Activated T-cell treated with anti-CD3 and anti-CD28 coated beads, Interleukin-2, amount 50 U/mL, for 72 hours (primary cell): ENCODE data around the gene CAMTA1. TPM values are rescaled to one million over a fixed set of nuclear protein-coding genes. Genes with fewer than 3 reads are reported as not detected.

Experiments
- ATAC-seq, 2 donors: fragments of 150-1000 bp; cut with Tn5 transposase; replicated peaks in 1 of 2; 2 replicates each; pipeline ENCODE4 v1.10.0; 2021; ENCODE audit warnings: moderate library complexity in 2 of 2, mild to moderate bottlenecking in 1 of 2
- DNase-seq, 2 donors: peaks; one replicate each; pipeline ENCODE4 v3.0.0; 2021 to 2022; ENCODE audit warnings: mixed read lengths in 1 of 2
- H3K27ac Mint-ChIP-seq: one replicate; pipeline ENCODE4 v1.8.0; 2022; ENCODE audit warnings: mild to moderate bottlenecking, moderate library complexity, mixed read lengths
- H3K27me3 Mint-ChIP-seq: one replicate; pipeline ENCODE4 v1.8.0; 2022; ENCODE audit warnings: low read depth, mixed read lengths
- H3K36me3 Mint-ChIP-seq, 2 donors: one replicate each; pipeline ENCODE4 v1.8.0; 2022; ENCODE audit warnings: mixed read lengths in 2 of 2, mild to moderate bottlenecking in 1 of 2; ENCODE audit not compliant: insufficient read depth in 2 of 2
- H3K4me1 Mint-ChIP-seq: one replicate; pipeline ENCODE4 v1.8.0; 2022; ENCODE audit warnings: low read depth, mixed read lengths
- H3K4me3 Mint-ChIP-seq, 2 donors: one replicate each; pipeline ENCODE4 v1.8.0; 2022; ENCODE audit warnings: mild to moderate bottlenecking in 2 of 2, mixed read lengths in 2 of 2, moderate library complexity in 2 of 2
- H3K9me3 Mint-ChIP-seq, 2 donors: one replicate each; pipeline ENCODE4 v1.8.0; 2022; ENCODE audit warnings: mixed read lengths in 2 of 2
- total RNA-seq, 2 donors: library from RNA; stranded (reverse); gene quantifications; one replicate each; pipeline ENCODE4 v1.2.3, GENCODE V29; 2022

The CAMTA1 gene
- total RNA-seq, 2 donors from 2014 or later: 47.8 to 63.3 TPM

DNA sequence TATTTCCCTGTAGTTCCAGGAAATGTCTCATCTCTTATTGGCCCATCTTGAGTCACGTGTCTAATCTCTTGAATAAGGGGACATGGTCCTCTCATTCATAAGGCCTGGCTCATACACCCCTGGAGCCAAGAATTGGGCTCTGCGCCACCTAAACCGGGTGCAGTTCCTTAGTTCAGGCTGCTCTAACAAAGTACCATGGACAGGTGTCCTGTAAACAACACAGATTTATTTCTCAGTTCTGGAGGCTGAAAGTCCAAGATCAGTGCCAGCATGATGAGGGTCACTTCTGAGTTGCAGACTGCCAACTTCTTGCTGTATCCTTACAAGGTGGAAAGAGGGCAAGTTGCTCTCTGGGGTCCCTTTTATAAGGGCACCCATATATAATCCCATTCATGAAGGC is 925.6 kb downstream of the CAMTA1 start:
- DNase-seq (no peak), ATAC-seq (no peak)
- Mint-ChIP-seq H3K4me3 (no peak overlapping the region), H3K27me3 (peaks cover 51% of the 10 kb centered on the region), H3K36me3 (peaks cover under 1% of the 10 kb centered on the region in 2 donors), H3K9me3 (no peaks in the 10 kb centered on the region), H3K4me1 (peaks cover 1% of the 10 kb centered on the region), H3K27ac (no peak overlapping the region)

DNA sequence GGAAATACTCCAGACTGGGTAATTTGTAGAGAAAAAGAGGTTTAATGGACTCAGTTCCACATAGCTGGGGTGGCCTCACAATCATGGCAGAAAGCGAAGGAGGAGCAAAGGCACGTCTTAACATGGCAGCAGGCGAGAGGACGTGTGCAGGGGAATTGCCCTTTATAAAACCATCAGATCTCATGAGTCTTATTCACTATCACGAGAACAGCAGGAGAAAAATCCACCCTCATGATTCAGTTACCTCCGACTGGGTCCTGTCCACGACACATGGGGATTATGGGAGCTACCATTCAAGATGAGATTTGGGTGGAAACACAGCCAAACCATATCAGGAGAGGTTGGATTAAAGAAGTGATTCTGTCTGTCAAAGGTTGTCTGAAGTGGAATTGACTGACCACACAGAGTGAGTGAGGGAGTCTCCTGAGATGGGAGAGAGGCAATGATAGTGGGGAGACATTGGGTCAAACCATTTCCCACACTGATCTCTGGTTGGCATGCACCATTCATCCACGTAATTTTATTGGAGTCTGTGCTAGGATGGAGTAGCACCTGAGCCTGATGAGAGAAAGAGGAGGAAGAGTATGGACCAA is 927.6 kb downstream of the CAMTA1 start:
- H3K4me1 Mint-ChIP-seq: no peaks in the 10 kb centered on the region
- no peak overlapping the region for H3K4me3 Mint-ChIP-seq
- H3K27me3 Mint-ChIP-seq: peaks cover 31% of the 10 kb centered on the region
- DNase-seq (no peak), ATAC-seq (no peak)
- no peak overlapping the region for H3K27ac Mint-ChIP-seq
- H3K36me3 Mint-ChIP-seq: no peaks in the 10 kb centered on the region
- H3K9me3 Mint-ChIP-seq: no peaks in the 10 kb centered on the region

GRCh38 chr1:7716506-7716905 is 931.3 kb downstream of the CAMTA1 start:
- Mint-ChIP-seq H3K9me3 (no peaks in the 10 kb centered on the region), H3K27me3 (peaks cover 27% of the 10 kb centered on the region), H3K27ac (no peak overlapping the region), H3K4me3 (no peak overlapping the region), H3K36me3 (no peaks in the 10 kb centered on the region), H3K4me1 (no peaks in the 10 kb centered on the region)
- DNase-seq (no peak), ATAC-seq (no peak)

GRCh38 chr1:7717748-7718368 is 932.6 kb downstream of the CAMTA1 start:
- no peaks in the 10 kb centered on the region for H3K9me3 Mint-ChIP-seq
- H3K27me3 Mint-ChIP-seq: peaks cover 20% of the 10 kb centered on the region
- no peak overlapping the region for H3K27ac Mint-ChIP-seq
- no peak for ATAC-seq
- no peak overlapping the region for H3K4me3 Mint-ChIP-seq
- no peaks in the 10 kb centered on the region for H3K4me1 Mint-ChIP-seq
- DNase-seq: no peak
- H3K36me3 Mint-ChIP-seq: no peaks in the 10 kb centered on the region

DNA sequence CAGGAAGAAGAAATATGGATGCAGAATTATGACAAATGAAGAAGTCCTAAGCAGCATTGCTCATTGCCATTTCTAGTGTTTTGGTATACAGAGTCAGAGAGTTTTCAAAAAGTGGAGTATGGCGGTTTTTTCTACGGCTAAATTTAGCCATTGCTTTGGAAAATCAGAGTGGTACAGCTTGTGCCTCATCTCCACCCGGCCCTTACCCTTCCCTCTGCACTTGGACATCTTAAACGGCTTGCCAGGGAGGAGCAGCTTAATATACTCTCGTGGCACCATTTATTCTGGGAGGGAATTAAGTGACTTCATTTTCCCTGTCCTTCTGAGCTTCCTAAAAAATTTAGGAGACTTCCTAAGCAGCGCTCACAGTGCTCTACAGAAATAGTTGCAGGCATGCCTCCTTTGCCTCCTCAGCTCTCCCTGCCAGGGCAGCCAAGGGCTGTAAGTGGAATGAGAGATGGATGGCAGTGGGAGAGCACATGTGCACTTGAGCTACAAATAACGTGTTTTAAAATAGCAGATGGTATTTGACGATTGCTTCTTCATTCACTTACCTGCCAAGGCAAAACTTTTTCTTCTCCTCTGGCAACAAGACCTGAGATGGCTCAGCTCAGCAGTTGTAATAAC is 934.3 kb downstream of the CAMTA1 start:
- no peak overlapping the region for H3K4me3 Mint-ChIP-seq
- DNase-seq (no peak), ATAC-seq (no peak)
- H3K27me3 Mint-ChIP-seq: peaks cover 17% of the 10 kb centered on the region
- H3K9me3 Mint-ChIP-seq: no peaks in the 10 kb centered on the region
- H3K36me3 Mint-ChIP-seq: no peaks in the 10 kb centered on the region
- H3K27ac Mint-ChIP-seq: no peak overlapping the region
- no peaks in the 10 kb centered on the region for H3K4me1 Mint-ChIP-seq

GRCh38 chr1:7721940-7722669 is 936.9 kb downstream of the CAMTA1 start:
- Mint-ChIP-seq H3K27ac (no peak overlapping the region), H3K36me3 (no peaks in the 10 kb centered on the region), H3K27me3 (peaks cover 11% of the 10 kb centered on the region), H3K9me3 (no peaks in the 10 kb centered on the region), H3K4me1 (no peaks in the 10 kb centered on the region), H3K4me3 (no peak overlapping the region)
- ATAC-seq (no peak), DNase-seq (no peak)

DNA sequence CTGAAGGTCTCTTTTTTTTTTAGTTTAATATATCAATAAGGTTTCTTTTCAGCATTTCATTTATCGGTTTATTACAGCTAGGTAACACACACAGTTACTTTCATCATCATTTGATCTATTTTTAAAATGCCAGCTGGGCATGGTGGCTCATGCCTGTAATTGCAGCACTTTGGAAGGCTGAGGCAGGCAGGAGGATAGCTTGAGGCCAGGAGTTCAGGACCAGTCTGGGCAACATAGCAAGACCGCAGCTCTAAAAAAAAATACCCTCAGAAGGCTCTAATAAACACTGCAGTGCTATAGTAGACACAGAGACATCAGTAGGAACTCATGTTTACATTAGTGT is 937.4 kb downstream of the CAMTA1 start:
- Mint-ChIP-seq H3K36me3 (no peaks in the 10 kb centered on the region), H3K4me3 (no peak overlapping the region), H3K4me1 (no peaks in the 10 kb centered on the region), H3K9me3 (no peaks in the 10 kb centered on the region), H3K27me3 (peaks cover 11% of the 10 kb centered on the region), H3K27ac (no peak overlapping the region)
- ATAC-seq (no peak), DNase-seq (no peak)

- no peak for DNase-seq
- Mint-ChIP-seq H3K4me3 (no peak overlapping the region), H3K4me1 (no peaks in the 10 kb centered on the region), H3K9me3 (no peaks in the 10 kb centered on the region), H3K27me3 (peaks cover 17% of the 10 kb centered on the region), H3K36me3 (no peaks in the 10 kb centered on the region), H3K27ac (no peak overlapping the region)
- no peak for ATAC-seq
Measured at GRCh38 chr1:7726623-7727022, 941.4 kb downstream of the CAMTA1 start.

DNA sequence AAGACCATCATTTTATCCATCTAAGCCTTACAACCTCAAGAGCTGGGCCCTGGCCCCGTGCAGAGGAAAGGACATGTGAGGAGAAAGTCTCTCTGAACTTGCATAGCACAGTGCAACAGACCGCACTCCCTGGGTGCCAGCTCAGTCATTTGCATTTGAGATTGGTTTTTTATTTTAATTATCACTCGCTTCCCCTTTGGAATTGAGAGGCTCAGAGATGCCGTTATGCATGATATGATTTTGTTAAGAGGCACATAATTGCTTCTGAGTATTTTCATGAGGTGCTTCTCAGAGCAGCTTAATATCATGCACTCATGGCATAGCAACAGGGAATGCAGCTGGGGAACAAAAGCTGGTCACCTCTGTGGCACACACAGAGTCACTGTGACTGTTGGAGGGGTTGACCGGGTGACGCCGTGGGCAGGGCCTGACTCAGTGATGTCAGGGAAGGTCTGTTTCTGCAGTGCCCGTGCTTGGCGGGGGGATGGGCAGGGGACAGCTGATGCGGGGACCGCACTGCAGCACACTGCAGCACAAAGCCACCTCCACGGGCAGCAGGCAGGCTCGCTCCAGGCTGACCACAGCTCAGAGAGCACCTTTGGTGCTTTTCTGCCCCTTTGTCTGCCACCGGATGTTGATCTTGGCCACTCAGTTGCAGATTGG is 942.7 kb downstream of the CAMTA1 start:
- no peak overlapping the region for H3K27ac Mint-ChIP-seq

DNA sequence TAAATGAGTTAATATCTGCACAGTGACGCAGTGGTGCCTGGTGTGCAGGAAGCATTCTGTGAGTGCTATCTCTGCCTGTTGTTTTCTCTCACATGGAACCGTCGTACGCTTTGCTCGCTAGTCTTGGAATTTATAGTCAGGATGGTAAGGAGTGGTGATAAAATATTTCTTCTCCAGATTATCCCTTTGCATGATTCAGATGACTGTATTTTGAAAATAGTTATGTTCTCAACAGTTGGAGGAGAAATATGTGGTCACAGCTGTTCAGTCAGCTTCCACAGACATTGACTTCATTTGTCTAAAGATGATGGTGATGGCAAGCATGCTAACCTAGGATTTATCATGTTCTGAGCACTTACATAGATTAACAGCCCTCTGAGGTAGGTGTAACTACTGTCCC is 944.5 kb downstream of the CAMTA1 start:
- ATAC-seq: no peak
- Mint-ChIP-seq H3K36me3 (no peaks in the 10 kb centered on the region), H3K4me3 (no peak overlapping the region), H3K4me1 (no peaks in the 10 kb centered on the region), H3K27ac (no peak overlapping the region), H3K27me3 (peaks cover 17% of the 10 kb centered on the region), H3K9me3 (no peaks in the 10 kb centered on the region)
- DNase-seq: no peak

More for the DNA sequence above, 942.7 kb downstream of the CAMTA1 start:
- Mint-ChIP-seq H3K9me3 (no peaks in the 10 kb centered on the region), H3K4me3 (no peak overlapping the region), H3K36me3 (no peaks in the 10 kb centered on the region), H3K27me3 (peaks cover 17% of the 10 kb centered on the region), H3K4me1 (no peaks in the 10 kb centered on the region)
- no peak for ATAC-seq
- DNase-seq: no peak

GRCh38 chr1:7732331-7732730 is 947.1 kb downstream of the CAMTA1 start:
- H3K4me3 Mint-ChIP-seq: no peak overlapping the region
- H3K27ac Mint-ChIP-seq: no peak overlapping the region
- H3K9me3 Mint-ChIP-seq: no peaks in the 10 kb centered on the region
- DNase-seq: no peak
- no peaks in the 10 kb centered on the region for H3K4me1 Mint-ChIP-seq
- H3K36me3 Mint-ChIP-seq: no peaks in the 10 kb centered on the region
- ATAC-seq: no peak
- H3K27me3 Mint-ChIP-seq: peaks cover 17% of the 10 kb centered on the region

GRCh38 chr1:7733276-7733675 is 948.0 kb downstream of the CAMTA1 start:
- Mint-ChIP-seq H3K27me3 (peaks cover 13% of the 10 kb centered on the region), H3K36me3 (no peaks in the 10 kb centered on the region), H3K9me3 (no peaks in the 10 kb centered on the region), H3K4me3 (no peak overlapping the region), H3K27ac (no peak overlapping the region), H3K4me1 (no peaks in the 10 kb centered on the region)
- DNase-seq: no peak
- no peak for ATAC-seq

GRCh38 chr1:7738044-7738443 is 952.8 kb downstream of the CAMTA1 start:
- DNase-seq (no peak), ATAC-seq (no peak)
- no peaks in the 10 kb centered on the region for H3K4me1 Mint-ChIP-seq
- peaks cover 2 to 3% of the 10 kb centered on the region in 2 donors for H3K9me3 Mint-ChIP-seq
- no peaks in the 10 kb centered on the region for H3K27me3 Mint-ChIP-seq
- H3K27ac Mint-ChIP-seq: no peak overlapping the region
- peaks cover 0 to 2% of the 10 kb centered on the region in 2 donors for H3K36me3 Mint-ChIP-seq
- no peak overlapping the region for H3K4me3 Mint-ChIP-seq
